Effector memory CD4-positive, alpha-beta T cell (primary cell): ENCODE measurements around the gene FXYD4.
A peak's percentile ranks its signal among the peaks of the same experiment; 100 is the strongest.
"Not testable (repeated sequence)": the region's sequence is repeated elsewhere in the genome, so short reads cannot be mapped to it uniquely, and the experiment has no call there.

Experiments
- DNase-seq, 3 donors: peaks; one replicate each; pipeline ENCODE4 v3.0.0-alpha.2; 2020
- H3K27ac ChIP-seq: 2 replicates; pipeline ENCODE4 v1.7.0; 2013; ENCODE audit warnings: mild to moderate bottlenecking, low read length, moderate library complexity; ENCODE audit not compliant: insufficient read depth, poor library complexity, severe bottlenecking
- H3K27me3 ChIP-seq: replicated peaks from 2 replicates; pipeline ENCODE4 v1.7.0; 2013; ENCODE audit warnings: mild to moderate bottlenecking, low read length; ENCODE audit not compliant: insufficient read depth, control insufficient read depth, poor library complexity, severe bottlenecking
- H3K36me3 ChIP-seq: 2 replicates; pipeline ENCODE4 v1.7.0; 2013; ENCODE audit warnings: mild to moderate bottlenecking, low read length, moderate library complexity; ENCODE audit not compliant: control insufficient read depth, insufficient read depth
- H3K4me1 ChIP-seq: 2 replicates; pipeline ENCODE4 v1.7.0; 2013; ENCODE audit warnings: low read length, mild to moderate bottlenecking; ENCODE audit not compliant: control insufficient read depth, insufficient read depth, poor library complexity, severe bottlenecking
- H3K4me3 ChIP-seq: 2 replicates; pipeline ENCODE4 v1.7.0; 2013; ENCODE audit warnings: low read length, low read depth, mild to moderate bottlenecking; ENCODE audit not compliant: insufficient read depth, poor library complexity, severe bottlenecking
- H3K9me3 ChIP-seq: 2 replicates; pipeline ENCODE4 v1.7.0; 2013; ENCODE audit warnings: mild to moderate bottlenecking, low read length, moderate library complexity; ENCODE audit not compliant: control insufficient read depth

FXYD4 gene

GRCh38 chr10:43421519-43421918 is 50.1 kb downstream of the FXYD4 start:
- H3K9me3 ChIP-seq, result no peaks in the 10 kb centered on the region
- H3K27ac ChIP-seq, result peak overlapping the region; percentile 87
- peaks cover 22% of the 10 kb centered on the region for H3K4me1 ChIP-seq
- H3K36me3 ChIP-seq, result no peaks in the 10 kb centered on the region
- no peak for DNase-seq
- no peaks in the 10 kb centered on the region for H3K27me3 ChIP-seq
- H3K4me3 ChIP-seq, result no peak overlapping the region

GRCh38 chr10:43421944-43422343 is 50.5 kb downstream of the FXYD4 start:
- H3K27ac ChIP-seq, DNase-seq: not testable (repeated sequence)

GRCh38 chr10:43424416-43424815 is 53.0 kb downstream of the FXYD4 start:
- no peaks in the 10 kb centered on the region for H3K9me3 ChIP-seq
- H3K27me3 ChIP-seq, result no peaks in the 10 kb centered on the region
- DNase-seq, result no peak
- no peak overlapping the region for H3K4me3 ChIP-seq
- no peak overlapping the region for H3K27ac ChIP-seq
- peaks cover 19% of the 10 kb centered on the region for H3K4me1 ChIP-seq
- H3K36me3 ChIP-seq, result no peaks in the 10 kb centered on the region

More at GRCh38 chr10:43421944-43422343, 50.5 kb downstream of the FXYD4 start:
- not testable (repeated sequence) for H3K27me3 ChIP-seq, H3K36me3 ChIP-seq, H3K9me3 ChIP-seq, H3K4me3 ChIP-seq
- H3K4me1 ChIP-seq, result peaks cover 22% of the 10 kb centered on the region
